Measurements from ENCODE around the gene AIRE.

The AIRE gene

GRCh38 chr21:44267655-44268142, 18.0 kb upstream of the AIRE start:
- Histone ChIP-seq H3K27me3 (no peaks in the 10 kb centered on the region), H3K4me1 (no peaks in the 10 kb centered on the region), H3K9me3 (no peaks in the 10 kb centered on the region), H3K4me3 (ENCODE audit: low read depth, low read length) (no peak overlapping the region), H3K36me3 (no peaks in the 10 kb centered on the region)
- no peak for TF ChIP-seq CTCF (IDR thresholded peaks at IDR 0.05; ENCODE audit: low read depth, low read length)
- no peak for DNase-seq

DNA sequence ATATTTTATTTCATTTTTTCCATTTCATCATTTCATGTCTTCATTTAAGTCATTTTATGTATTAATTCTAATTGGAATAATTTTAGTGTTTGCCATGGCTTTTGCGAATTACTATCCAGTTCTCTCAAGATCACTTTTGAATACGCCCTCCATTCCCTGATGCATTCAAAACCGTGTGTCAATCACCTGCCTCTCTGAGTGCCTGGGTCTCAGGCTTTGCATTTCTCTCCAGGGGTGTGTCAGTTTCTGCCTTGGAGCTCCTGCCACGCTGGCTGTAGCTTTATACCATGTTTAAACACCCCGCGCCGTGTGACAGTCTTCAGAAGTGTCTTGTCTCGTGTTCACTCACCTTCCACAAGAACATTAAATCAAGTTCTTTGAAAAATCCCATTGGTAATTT, 16.6 kb upstream of the AIRE start:
- Histone ChIP-seq H3K4me3 (ENCODE audit: low read depth, low read length) (no peak overlapping the region), H3K9me3 (no peaks in the 10 kb centered on the region), H3K36me3 (no peaks in the 10 kb centered on the region), H3K27me3 (no peaks in the 10 kb centered on the region), H3K4me1 (no peaks in the 10 kb centered on the region)
- no peak for DNase-seq
- TF ChIP-seq CTCF (IDR thresholded peaks at IDR 0.05; ENCODE audit: low read depth, low read length): no peak

DNA sequence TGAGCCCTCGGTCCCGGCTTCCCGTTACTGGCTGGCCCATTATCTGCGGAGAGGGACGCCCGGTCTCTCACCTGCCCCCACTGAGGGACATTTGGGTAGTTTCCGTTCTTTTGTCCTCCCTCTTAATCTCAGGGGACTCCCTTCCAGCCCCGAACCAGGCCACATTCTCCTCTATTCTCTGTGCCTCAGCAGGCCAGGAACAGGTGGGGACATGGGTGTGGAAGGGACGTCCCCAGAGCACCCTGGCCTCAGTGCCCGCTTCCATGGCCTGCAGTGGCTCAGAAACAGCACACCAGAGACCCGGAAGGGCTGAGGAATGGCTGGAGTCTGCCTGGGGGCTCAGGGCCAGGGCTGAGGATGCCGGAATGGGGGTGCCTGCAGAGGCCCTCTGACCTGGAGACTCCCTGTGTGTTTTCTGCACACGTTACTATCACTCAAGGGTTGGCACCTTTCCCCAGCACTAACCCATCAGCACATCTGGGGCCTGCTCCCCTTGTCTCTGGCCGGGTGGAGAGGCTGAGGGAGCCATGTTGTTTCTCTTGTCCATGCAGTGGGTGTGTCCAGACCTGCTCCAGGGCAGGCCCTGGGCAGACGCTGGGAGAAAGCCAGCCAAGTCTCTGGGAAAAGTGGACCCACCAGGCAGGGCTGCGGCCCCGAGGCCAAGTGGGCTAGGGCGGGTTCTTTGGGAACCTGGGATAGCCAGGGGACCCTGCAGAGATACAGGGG, 14.0 kb upstream of the AIRE start:
- H3K4me1 ChIP-seq: no peaks in the 10 kb centered on the region
- TF ChIP-seq CTCF (IDR thresholded peaks at IDR 0.05; ENCODE audit: low read depth, low read length): no peak
- no peaks in the 10 kb centered on the region for H3K36me3 ChIP-seq
- no peaks in the 10 kb centered on the region for H3K9me3 ChIP-seq
- DNase-seq: no peak
- H3K4me3 ChIP-seq (ENCODE audit: low read depth, low read length): no peak overlapping the region
- no peaks in the 10 kb centered on the region for H3K27me3 ChIP-seq

DNA sequence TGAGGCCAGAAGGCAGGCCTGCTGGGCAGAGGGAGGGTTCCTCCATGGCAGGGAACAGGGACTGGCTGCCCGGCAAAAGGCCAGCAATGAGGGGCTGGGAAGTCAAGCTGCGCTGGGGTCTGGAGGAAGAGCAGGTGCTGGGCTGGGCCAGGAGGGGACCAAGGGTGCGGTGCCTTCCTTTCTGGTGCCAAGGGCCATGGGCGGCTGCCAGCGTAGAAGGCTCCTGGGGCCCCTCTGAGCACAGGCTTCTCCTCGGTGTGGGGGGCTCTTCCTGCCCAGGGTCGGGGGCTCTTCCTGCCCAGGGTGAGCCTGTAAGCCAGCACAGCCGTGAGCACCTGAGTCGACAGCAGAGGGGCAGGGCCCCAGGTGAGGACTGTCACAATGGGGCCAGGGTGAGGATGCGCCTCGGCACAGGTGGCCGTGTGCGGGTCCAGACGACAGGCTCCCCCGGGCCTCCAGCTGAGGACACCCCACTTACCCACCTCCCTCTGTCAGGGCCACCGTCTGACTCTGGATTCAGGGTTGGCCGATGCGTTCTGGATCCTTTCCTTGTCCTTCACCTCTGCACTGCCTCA, 13.3 kb upstream of the AIRE start:
- Histone ChIP-seq H3K9me3 (no peaks in the 10 kb centered on the region), H3K4me1 (no peaks in the 10 kb centered on the region), H3K36me3 (no peaks in the 10 kb centered on the region), H3K4me3 (ENCODE audit: low read depth, low read length) (no peak overlapping the region), H3K27me3 (no peaks in the 10 kb centered on the region)
- DNase-seq: no peak
- no peak for TF ChIP-seq CTCF (IDR thresholded peaks at IDR 0.05; ENCODE audit: low read depth, low read length)

DNA sequence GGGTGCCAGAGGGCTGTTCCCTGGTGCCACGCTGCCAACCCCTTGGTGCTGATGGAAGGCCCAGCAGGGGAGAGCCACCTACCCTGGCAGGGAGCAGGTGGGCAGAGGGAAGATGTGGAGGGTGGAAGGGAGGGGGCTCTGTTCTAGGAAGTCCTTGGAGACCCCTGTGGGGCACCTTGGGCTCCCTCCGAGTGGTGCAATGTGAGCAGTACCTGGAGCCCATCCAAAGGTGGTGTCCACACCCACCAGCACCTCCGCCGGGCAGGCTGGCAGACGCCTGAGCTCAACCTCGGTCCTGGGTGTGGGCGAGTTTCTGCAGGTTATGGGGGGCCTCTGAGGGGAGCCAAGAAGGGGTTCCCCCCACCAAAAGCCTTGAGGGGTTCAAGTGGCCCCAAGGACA, 12.6 kb upstream of the AIRE start:
- H3K36me3 ChIP-seq: no peaks in the 10 kb centered on the region
- H3K4me1 ChIP-seq: no peaks in the 10 kb centered on the region
- H3K4me3 ChIP-seq (ENCODE audit: low read depth, low read length): no peak overlapping the region
- no peaks in the 10 kb centered on the region for H3K27me3 ChIP-seq
- H3K9me3 ChIP-seq: no peaks in the 10 kb centered on the region
- no peak for DNase-seq
- no peak for TF ChIP-seq CTCF (IDR thresholded peaks at IDR 0.05; ENCODE audit: low read depth, low read length)

GRCh38 chr21:44275041-44275440, 10.6 kb upstream of the AIRE start:
- no peak for TF ChIP-seq CTCF (IDR thresholded peaks at IDR 0.05; ENCODE audit: low read depth, low read length)

More at GRCh38 chr21:44275041-44275440, 10.6 kb upstream of the AIRE start:
- Histone ChIP-seq H3K9me3 (no peaks in the 10 kb centered on the region), H3K27me3 (no peaks in the 10 kb centered on the region), H3K4me3 (ENCODE audit: low read depth, low read length) (no peak overlapping the region), H3K4me1 (no peaks in the 10 kb centered on the region), H3K36me3 (no peaks in the 10 kb centered on the region)
- no peak for DNase-seq

Data from BE2C (cell line).